ENCODE results near the gene COQ4.
A peak's percentile ranks its signal among the peaks of the same experiment; 100 is the strongest.
"Not testable (repeated sequence)": the region's sequence is repeated elsewhere in the genome, so short reads cannot be mapped to it uniquely, and the experiment has no call there.

COQ4 gene

DNA sequence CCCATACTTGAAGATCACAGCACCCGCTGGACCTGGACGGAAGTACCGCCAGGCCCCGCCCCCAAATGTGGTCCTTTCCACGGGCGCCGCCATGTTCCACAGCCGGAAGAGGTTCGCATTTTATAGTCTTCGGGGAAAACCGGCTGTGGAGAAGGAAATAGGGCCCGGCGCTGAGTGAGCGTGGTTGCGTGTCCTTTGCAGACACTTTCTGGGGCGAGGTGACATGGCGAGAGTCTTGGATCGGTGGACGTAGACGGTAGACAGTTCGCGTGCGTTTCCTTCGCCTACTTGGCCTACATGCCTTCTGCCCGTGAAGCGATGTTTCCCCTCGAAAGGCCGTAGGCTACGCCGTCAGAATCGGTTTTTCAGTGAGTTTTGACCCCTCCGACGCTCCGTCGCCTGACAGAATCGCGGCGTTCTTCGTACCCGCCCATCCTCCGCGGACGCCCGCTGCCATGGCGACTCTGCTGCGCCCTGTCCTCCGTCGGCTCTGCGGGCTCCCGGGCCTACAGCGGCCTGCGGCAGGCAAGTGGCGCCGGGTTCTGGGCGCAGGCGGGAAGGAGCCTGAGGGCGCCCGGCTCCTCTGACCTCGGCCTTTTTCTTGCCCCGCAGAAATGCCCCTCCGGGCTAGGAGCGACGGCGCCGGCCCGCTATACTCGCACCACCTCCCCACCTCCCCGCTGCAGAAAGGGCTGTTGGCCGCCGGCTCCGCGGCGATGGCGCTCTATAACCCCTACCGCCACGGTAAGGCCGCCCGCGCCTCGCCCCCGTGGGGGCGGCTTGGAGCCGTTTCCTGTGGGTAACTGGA is at the start of gene COQ4, which contains the start of gene TRUB2:
COQ4 (plus strand) TSS at position 436 of the 808 bp plus-strand sequence; CDS start at position 456, 20 bp downstream.
TRUB2 (minus strand) TSS at position 44 of the 808 bp plus-strand sequence; CDS start at position 5, 39 bp downstream.
- Mint-ChIP-seq H3K9me3 (no peaks in the 10 kb centered on the region), H3K27ac (peak within 1 kb of the TSS; percentile 90), H3K36me3 (ENCODE audit: low read depth) (peaks cover 53% of the 10 kb centered on the region), H3K4me3 (peak within 1 kb of the TSS; percentile 86), H3K27me3 (no peaks in the 10 kb centered on the region), H3K4me1 (ENCODE audit: low read depth) (peaks cover 7% of the 10 kb centered on the region)
- intact Hi-C loops (cut with micrococcal nuclease), result loop anchor here (1.0 kb wide), 3 partner anchors 18 to 49 kb away; partner anchors contain the start of genes GOLGA2, SLC27A4, SWI5 and URM1

DNA sequence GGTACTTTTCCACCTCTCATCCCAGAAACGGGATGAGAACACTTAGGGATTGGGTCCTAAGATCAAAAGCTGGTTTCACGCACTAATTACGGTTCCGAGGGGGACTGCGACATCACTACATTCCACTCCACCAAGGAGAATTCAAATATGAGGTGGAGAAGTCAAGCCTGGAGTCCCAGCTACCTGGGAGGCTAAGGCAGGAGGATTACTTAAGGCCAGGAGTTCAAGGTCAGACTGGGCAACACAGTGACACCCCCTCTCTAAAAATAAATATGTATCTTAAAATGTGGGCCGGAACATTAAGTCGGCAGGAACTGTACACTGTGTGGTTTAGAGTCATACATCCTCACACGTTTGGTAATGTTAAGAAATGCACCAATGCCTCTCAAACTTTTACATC is 48.4 kb upstream of the COQ4 start:
- Mint-ChIP-seq H3K27ac (no peak overlapping the region), H3K4me3 (no peak overlapping the region), H3K36me3 (ENCODE audit: low read depth) (peaks cover 63% of the 10 kb centered on the region), H3K9me3 (no peaks in the 10 kb centered on the region), H3K4me1 (ENCODE audit: low read depth) (peaks cover 41% of the 10 kb centered on the region), H3K27me3 (no peaks in the 10 kb centered on the region)
- intact Hi-C loops (cut with micrococcal nuclease), result loop anchor here (10.0 kb wide), 1 partner anchor 59 kb away; no protein-coding TSS in a partner anchor

GRCh38 chr9:128275198-128276007 is 47.2 kb upstream of the COQ4 start, which contains the start of gene GOLGA2:
Gene GOLGA2, minus strand, starts transcription at chr9:128276007. Its CDS starts 31 bp downstream, at chr9:128275976.
- intact Hi-C loops (cut with micrococcal nuclease), result loop anchor here (1.0 to 10.0 kb wide), 2 partner anchors 47 to 61 kb away; partner anchors contain the start of genes COQ4 and TRUB2
- Mint-ChIP-seq H3K27me3 (no peaks in the 10 kb centered on the region), H3K36me3 (ENCODE audit: low read depth) (peaks cover 52% of the 10 kb centered on the region), H3K4me1 (ENCODE audit: low read depth) (peaks cover 51% of the 10 kb centered on the region), H3K27ac (peak within 1 kb of the TSS; percentile 96), H3K9me3 (no peaks in the 10 kb centered on the region), H3K4me3 (peak within 1 kb of the TSS; percentile 96)

- peak within 1 kb of the TSS; percentile 96 for H3K27ac Mint-ChIP-seq
- H3K4me3 Mint-ChIP-seq, result peak within 1 kb of the TSS; percentile 96
- peaks cover 45% of the 10 kb centered on the region for H3K36me3 Mint-ChIP-seq (ENCODE audit: low read depth)
- H3K27me3 Mint-ChIP-seq, result no peaks in the 10 kb centered on the region
- H3K4me1 Mint-ChIP-seq (ENCODE audit: low read depth), result peaks cover 51% of the 10 kb centered on the region
- intact Hi-C loops (cut with micrococcal nuclease), result loop anchor here (1.0 to 10.0 kb wide), 2 partner anchors 46 to 61 kb away; partner anchors contain the start of genes COQ4 and TRUB2
- no peaks in the 10 kb centered on the region for H3K9me3 Mint-ChIP-seq
Measured at GRCh38 chr9:128276008-128276573, 46.5 kb upstream of the COQ4 start, which contains the start of gene SWI5. Gene SWI5, plus strand, starts transcription at chr9:128276276.

DNA sequence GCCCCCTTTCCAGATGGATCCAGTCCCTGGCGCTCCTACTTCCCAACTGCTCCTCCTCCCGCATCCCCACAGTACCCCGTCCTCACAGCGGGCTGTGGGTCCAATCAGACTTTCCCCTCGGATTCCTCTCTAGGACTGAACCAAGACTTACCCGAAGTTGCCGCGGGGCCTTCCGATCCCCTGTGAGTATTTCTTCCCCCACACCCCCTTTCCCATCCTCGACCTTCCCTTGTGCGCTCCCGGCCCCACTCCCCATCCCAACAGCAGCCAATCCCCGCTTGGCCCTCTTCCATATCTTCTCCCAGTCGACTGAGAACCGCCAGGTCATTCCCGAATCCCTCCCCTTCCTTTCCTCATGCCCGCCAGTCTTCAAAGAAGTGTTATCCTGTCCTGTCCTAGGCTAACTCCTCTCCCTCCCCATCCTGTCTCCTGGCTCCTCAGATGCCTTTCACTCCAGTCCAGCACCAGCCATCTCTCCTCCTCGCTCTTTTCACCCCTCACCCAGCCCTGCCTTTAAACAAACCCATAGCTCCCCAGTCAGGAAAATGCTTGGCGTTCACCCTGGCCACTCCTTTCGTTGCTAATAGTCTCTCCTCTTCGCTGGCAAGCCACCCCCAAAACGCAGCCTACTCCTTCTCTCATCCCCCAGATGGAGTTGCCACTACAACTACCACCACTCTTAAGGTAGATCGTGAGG is 45.9 kb upstream of the COQ4 start:
- Mint-ChIP-seq H3K36me3 (ENCODE audit: low read depth) (peaks cover 39% of the 10 kb centered on the region), H3K4me3 (peak overlapping the region; percentile 96), H3K4me1 (ENCODE audit: low read depth) (peaks cover 51% of the 10 kb centered on the region), H3K9me3 (no peaks in the 10 kb centered on the region), H3K27me3 (no peaks in the 10 kb centered on the region), H3K27ac (peak overlapping the region; percentile 96)
- intact Hi-C loops (cut with micrococcal nuclease), result loop anchor here (1.0 to 10.0 kb wide), 2 partner anchors 46 to 62 kb away; partner anchors contain the start of genes COQ4 and TRUB2

- Mint-ChIP-seq H3K4me1 (ENCODE audit: low read depth) (peaks cover 40% of the 10 kb centered on the region), H3K36me3 (ENCODE audit: low read depth) (peaks cover 15% of the 10 kb centered on the region), H3K27ac (peak overlapping the region; percentile 10)
- not testable (repeated sequence) for H3K27me3 Mint-ChIP-seq, H3K4me3 Mint-ChIP-seq, H3K9me3 Mint-ChIP-seq
- intact Hi-C loops (cut with micrococcal nuclease), result loop anchor here (10.0 kb wide), 1 partner anchor 65 kb away; no protein-coding TSS in a partner anchor
Measured at GRCh38 chr9:128279088-128280073, 43.3 kb upstream of the COQ4 start.

DNA sequence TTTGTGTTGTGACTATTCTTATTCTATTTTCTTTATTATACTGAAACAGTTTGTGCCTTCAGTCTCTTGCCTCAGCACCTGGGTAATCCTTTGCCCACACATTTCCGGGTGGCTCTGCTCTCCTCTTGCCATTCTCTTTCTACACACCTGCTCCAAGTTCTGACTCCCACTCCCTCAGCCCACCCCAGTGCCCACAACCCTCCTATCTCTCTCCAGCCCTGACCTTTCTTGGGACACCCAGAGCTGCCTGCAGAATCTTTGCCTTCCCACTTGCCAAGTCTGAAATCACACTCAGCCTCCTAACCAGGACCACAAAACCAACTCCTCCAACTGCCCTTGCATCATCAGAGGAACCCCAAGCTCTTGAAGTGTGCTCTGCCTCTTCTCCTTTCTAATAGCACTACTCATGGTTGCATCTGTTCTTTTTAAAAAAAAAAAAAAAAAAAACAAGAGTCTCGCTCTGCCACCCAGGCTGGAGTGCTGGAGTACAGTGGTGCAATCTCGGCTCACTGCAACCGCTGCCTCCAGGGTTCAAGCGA is 42.5 kb upstream of the COQ4 start:
- H3K4me1 Mint-ChIP-seq (ENCODE audit: low read depth), result peaks cover 33% of the 10 kb centered on the region
- H3K27me3 Mint-ChIP-seq, result no peaks in the 10 kb centered on the region
- peaks cover 20% of the 10 kb centered on the region for H3K36me3 Mint-ChIP-seq (ENCODE audit: low read depth)
- peak overlapping the region; percentile 10 for H3K27ac Mint-ChIP-seq
- no peak overlapping the region for H3K4me3 Mint-ChIP-seq
- intact Hi-C loops (cut with micrococcal nuclease), result no loop called here
- no peaks in the 10 kb centered on the region for H3K9me3 Mint-ChIP-seq

- Mint-ChIP-seq H3K27me3 (no peaks in the 10 kb centered on the region), H3K27ac (no peak overlapping the region), H3K4me1 (ENCODE audit: low read depth) (peaks cover 17% of the 10 kb centered on the region), H3K4me3 (no peak overlapping the region), H3K9me3 (no peaks in the 10 kb centered on the region), H3K36me3 (ENCODE audit: low read depth) (peaks cover 20% of the 10 kb centered on the region)
- intact Hi-C loops (cut with micrococcal nuclease), result no loop called here
Measured at GRCh38 chr9:128282500-128282899, 40.1 kb upstream of the COQ4 start.

GRCh38 chr9:128285033-128285784 is 37.4 kb upstream of the COQ4 start:
- intact Hi-C loops (cut with micrococcal nuclease), result no loop called here
- Mint-ChIP-seq H3K27ac (peak overlapping the region; percentile 10), H3K27me3 (no peaks in the 10 kb centered on the region), H3K4me1 (ENCODE audit: low read depth) (peaks cover 2% of the 10 kb centered on the region), H3K36me3 (ENCODE audit: low read depth) (peaks cover 35% of the 10 kb centered on the region), H3K9me3 (no peaks in the 10 kb centered on the region), H3K4me3 (no peak overlapping the region)

GRCh38 chr9:128286440-128286839 is 36.2 kb upstream of the COQ4 start:
- Mint-ChIP-seq H3K4me3 (no peak overlapping the region), H3K4me1 (ENCODE audit: low read depth) (no peaks in the 10 kb centered on the region), H3K27me3 (no peaks in the 10 kb centered on the region), H3K27ac (no peak overlapping the region), H3K9me3 (no peaks in the 10 kb centered on the region), H3K36me3 (ENCODE audit: low read depth) (peaks cover 35% of the 10 kb centered on the region)
- intact Hi-C loops (cut with micrococcal nuclease), result no loop called here

GRCh38 chr9:128288273-128289004 is 34.2 kb upstream of the COQ4 start:
- H3K9me3 Mint-ChIP-seq, result no peaks in the 10 kb centered on the region

More at GRCh38 chr9:128288273-128289004, 34.2 kb upstream of the COQ4 start:
- no peak overlapping the region for H3K27ac Mint-ChIP-seq
- intact Hi-C loops (cut with micrococcal nuclease), result no loop called here
- no peaks in the 10 kb centered on the region for H3K4me1 Mint-ChIP-seq (ENCODE audit: low read depth)
- H3K36me3 Mint-ChIP-seq (ENCODE audit: low read depth), result peaks cover 35% of the 10 kb centered on the region
- no peak overlapping the region for H3K4me3 Mint-ChIP-seq
- H3K27me3 Mint-ChIP-seq, result no peaks in the 10 kb centered on the region
